Muscle of back (tissue), 11 donors: ENCODE data around the gene KCNK2. TPM values are rescaled to one million over a fixed set of nuclear protein-coding genes. Genes with fewer than 3 reads are reported as not detected.

Experiments used
- DNase-seq, 3 donors: peaks; one replicate each; pipeline versions ENCODE4 v3.0.0 to v3.0.0-alpha.2; 2013
- polyA plus RNA-seq, 10 donors: library from polyadenylated mRNA; unstranded; fragments of 120-200 nt; gene quantifications; one replicate each; pipeline ENCODE4 v1.2.1, GENCODE V29; 2013; ENCODE audit not compliant: insufficient read length in 10 of 10

KCNK2 gene
- polyA plus RNA-seq, 10 donors: 2.5 to 8.2 (median 5.9) TPM

DNA sequence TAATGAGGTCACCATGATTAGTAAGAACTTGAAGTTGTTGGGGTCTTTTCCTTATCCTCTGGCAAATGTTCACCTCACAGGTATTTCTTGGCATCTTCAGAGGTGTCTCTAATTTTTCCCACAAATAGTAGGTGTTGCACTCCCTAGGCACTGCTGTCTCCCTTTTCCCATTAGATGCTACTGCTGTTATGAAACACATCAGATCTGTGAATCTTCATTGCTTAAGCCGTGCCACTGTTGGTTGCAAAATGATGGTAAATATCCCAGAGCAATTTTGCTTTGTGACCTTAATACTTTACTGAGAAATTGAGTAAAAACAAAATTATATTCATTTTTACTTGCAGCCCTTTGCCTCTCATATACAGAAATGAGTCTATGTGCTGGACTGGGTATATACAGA, 169.6 kb downstream of the KCNK2 start:
- DNase-seq: no peak

GRCh38 chr1:215256936-215257679, 174.6 kb downstream of the KCNK2 start:
- no peak for DNase-seq

DNA sequence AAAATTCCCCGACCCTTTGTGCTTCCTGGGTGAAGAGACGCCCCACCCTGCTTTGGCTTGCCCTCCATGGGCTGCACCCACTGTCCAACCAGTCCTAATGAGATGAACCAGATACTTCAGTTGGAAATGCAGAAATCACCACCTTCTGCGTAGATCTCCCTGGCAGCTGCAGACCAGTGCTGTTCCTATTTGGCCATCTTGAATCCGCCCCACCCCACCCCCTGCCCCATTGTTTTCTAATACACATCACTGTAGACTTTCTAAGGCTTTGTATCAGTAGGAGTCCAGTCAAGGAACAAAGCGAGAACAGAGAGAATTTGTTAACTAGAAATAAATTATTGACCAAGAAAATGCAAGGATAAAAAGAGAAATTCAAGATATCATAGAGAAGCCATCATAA, 178.2 kb downstream of the KCNK2 start:
- DNase-seq: no peak

DNA sequence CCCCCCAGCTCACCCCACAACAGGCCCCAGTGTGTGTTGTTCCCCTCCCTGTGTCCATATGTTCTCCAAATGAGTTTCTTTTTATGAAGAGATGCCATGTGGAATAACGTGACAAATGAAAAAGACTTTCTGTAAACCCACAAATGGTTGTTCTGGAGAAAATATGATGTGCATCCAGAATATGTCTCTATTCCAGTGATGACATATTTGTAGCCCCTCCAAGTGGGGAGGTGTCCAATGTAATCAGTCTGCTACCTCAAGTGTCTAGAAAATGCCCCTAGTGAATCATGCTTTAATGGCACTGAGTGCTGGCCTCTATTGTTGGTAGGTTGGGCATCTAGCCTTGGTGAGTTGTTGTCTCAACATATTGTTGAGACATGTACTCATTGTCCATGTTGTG, 179.6 kb downstream of the KCNK2 start:
- no peak for DNase-seq

DNA sequence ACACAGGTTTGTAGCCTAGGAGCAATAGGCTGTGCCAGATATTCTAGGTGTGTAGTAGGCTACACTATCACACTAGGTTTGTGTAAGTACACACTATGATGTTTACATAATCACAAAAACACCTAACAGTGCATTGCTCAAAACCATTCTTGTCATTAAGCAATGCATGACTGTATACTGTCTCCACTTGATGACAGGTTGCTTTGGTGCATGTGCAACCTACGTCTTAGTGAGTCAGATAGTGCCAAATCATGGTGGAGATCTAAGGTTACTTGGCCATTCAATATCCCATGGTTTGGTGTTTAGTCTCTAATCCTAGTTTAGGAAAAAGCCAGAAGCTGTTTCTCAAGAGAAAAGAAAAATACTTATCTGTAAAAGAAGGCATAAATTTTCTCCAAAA, 181.1 kb downstream of the KCNK2 start:
- no peak for DNase-seq

DNA sequence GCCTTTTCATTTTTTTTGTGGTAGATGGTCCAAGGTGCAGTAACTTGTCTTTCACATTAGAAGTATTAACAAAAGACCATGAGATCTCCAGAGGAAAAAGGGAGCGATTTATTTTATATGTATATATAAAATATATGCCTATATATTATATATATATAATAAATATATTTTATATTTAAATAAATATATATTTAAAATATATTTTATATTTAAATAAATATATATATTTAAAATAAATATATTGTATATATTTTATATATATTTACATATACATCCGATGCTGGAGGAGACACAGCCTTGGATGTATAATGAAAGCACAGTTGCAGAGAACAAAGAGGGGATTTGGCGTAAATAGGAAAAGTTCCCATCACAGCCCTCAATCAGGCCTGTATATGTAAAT, 182.1 kb downstream of the KCNK2 start:
- no peak for DNase-seq

GRCh38 chr1:215267495-215267894, 185.0 kb downstream of the KCNK2 start:
- no peak for DNase-seq

DNA sequence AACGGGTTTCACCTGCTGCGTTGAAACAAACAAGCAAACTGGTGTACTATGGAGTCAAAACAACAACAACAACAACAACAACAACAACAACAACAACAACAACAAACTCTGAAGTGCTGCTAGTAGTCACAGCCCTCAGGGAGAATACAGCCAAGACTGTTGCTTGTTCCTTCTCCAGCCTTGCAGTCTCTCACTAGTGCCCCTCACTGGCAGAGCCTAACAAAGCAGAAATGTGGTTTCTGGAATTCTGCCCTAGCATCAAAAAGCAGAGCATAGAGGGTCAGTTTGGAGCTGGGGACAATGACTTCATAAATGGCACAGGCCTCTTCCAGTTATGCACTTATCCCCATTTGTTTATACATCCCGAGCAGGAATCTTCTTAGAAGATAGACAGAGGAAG, 187.4 kb downstream of the KCNK2 start:
- DNase-seq: no peak

DNA sequence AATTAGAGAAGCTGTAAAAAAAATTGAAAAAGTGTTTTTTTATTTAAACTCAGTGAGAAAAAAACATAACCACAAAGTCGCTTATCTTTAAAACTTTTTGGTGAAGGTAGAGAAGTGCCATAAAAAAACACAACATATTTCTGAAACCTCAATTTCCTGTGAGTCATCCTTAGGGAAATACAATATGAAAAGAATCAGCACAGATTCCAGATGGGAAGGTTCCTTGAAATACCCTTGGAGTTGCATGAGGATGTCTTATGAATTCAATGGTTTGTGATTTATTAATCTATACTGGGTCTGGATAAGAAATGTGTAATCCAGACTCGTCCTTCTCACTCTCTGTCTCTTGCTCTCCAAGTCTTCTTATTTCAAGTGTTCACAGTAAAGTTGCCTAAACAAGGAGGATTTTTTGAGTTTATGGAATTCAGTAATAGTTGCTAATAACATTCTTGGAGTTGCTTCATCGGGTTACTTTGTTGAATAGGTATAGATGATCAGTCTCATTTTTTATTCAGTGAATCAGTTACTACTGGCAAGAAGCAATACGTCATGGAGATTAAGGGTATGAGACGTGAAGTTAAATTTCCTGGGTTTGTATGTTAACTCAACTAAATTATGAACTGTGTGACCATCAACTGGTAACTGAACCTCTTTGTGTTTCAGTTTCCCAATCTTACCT, 191.4 kb downstream of the KCNK2 start:
- peak in 1 of 3 donors; percentile 73 for DNase-seq

DNA sequence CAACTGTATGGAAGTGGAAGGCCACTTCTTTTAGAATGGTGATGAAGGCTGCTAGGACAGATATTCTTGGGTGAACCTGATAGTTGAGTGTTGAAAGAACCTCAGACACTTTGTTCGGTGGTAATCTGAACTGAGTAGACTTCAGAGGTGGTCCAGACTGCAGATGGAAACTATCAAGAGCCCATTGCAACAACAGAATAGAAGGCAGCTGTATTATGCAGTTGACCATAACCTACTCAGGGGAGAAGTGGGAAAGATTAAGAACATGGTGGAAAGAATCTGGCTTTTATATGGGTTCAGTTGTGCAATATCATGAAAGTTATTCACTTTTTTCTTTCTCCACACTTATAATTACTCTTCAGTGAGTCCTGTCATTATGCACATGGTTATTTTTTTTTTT, 194.0 kb downstream of the KCNK2 start:
- no peak for DNase-seq

DNA sequence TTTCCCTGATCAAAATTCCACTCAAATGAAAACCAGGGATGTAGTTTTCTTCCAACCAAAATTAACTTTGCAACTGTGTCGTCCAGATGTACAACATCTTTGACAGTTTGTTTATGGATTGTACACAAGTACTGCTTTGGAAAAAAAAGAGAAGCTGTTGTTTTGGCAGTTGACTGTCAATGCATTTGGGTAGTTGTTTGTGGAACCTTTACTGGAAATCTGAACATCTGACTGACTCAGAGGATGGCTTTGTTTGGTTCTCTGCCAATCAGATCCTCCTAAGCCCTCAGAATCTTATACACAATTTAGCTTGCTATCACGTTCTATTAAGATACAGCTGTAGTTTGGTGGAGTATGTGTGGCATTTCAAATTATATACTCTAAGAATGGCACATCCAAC, 195.0 kb downstream of the KCNK2 start:
- peak in 1 of 3 donors; percentile 24 for DNase-seq

DNA sequence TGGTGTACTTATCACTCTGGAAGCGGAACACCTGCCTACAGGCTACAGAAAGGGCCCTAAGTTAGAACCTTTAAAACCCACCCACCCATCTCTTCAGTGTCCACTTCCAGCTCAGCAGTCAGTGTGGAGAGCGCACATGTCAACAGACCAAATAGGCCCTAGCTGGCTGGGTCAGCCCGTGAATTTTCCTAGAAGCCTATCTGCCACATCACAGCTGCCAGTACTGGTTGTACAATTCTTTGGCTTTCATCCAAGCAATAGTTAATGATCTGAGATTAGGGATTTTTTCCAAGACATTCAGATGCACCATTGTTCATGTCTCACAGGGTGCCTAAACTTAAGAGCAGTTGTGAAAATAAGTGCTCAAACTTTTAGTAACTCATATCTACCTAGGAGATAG, 197.1 kb downstream of the KCNK2 start:
- DNase-seq: no peak

- no peak for DNase-seq
Measured at GRCh38 chr1:215282557-215282956, 200.0 kb downstream of the KCNK2 start.

DNA sequence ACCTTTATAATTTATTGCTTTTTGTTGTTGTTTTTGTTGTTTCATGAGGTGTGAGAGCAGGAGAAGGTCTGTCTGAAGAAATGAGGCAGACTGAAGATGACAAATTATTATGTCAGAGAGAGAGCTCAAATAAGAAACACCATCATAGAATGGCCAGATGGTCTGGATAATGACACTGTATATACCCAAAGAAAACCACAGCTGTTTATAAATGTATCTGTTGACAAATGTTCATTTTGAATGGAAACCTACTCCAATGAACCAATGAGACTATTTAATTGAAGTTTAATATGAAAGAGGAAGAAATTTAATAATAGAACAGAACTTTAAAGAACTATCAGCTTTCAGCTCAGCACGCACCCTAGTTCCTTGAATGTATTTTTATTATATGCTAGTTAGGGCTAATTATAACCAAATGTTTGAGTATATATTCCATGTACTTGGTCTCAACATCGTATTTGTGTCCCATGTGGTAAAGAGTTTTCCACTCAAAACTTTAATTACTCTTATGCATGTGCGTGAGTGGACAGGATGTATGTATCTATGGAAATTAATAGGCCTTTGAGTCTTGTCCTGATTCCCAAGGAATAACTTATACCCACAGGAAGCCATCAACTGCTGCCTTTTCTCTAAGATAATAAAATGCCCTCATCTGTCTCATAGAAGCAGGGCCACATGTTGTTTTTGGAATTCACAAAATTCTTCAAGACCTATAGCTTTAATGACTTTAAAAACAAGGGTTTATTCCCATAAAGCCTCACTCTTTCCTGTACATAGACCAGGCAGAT, 202.7 kb downstream of the KCNK2 start:
- DNase-seq: peak in 2 of 3 donors; percentile 34 to 71
